Measurements from ENCODE around the gene KCNJ9.

- TF ChIP-seq POLR2A (IDR thresholded peaks at IDR 0.05) = no peak
- TF ChIP-seq CTCF (IDR thresholded peaks at IDR 0.05) = no peak
These were observed 8.5 kb downstream of the KCNJ9 start for GRCh38 chr1:160089883-160090282.
